ENCODE measurements around the gene SRP54. TPM values are rescaled to one million over a fixed set of nuclear protein-coding genes. Genes with fewer than 3 reads are reported as not detected.

Gene SRP54
- total and polyA plus RNA-seq, 2 of the 8 experiments (the other 6 are each of a cell fraction or from before 2014, with no cell fraction given): 19.7 to 60.0 TPM

DNA sequence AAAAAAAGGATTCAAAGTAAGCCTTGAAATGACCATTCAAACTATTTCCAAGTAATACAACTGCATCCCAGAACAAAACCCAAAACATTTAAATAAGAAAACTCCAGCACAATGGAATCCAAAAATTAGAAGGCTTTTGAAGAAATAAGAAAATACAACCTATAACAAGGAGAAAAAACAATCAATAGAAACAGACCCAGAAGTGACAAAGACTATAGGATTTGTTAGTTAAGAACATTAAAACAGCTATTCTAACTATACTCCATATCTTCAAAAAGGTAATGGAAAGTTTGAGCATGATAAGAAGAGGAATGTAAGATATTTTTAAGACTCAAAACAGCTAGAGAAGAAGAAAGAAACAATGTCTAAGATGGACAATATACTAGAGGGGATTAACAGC lies 39.3 kb upstream of the SRP54 start:
- no peak overlapping the region for H2AFZ ChIP-seq (ENCODE audit: low read length)
- no peaks in the 10 kb centered on the region for H3K79me2 ChIP-seq (ENCODE audit: control insufficient read depth in 1 of 2, insufficient read depth in 2 of 2, low read length in 2 of 2)
- FAIRE-seq (no peak), DNase-seq (ENCODE audit: low read depth in 1 of 2, low spot score in 2 of 2) (no peak)
- no peaks in the 10 kb centered on the region for H3K27me3 ChIP-seq (replicated peaks in 1 of 4; ENCODE audit: control insufficient read depth in 3 of 4, extremely low read depth in 1 of 4, insufficient read depth in 3 of 4, low read length in 3 of 4)
- H3K79me1 ChIP-seq (ENCODE audit: low read depth, low read length): no peaks in the 10 kb centered on the region
- H4K5ac ChIP-seq (ENCODE audit: insufficient read length, low read depth, low read length): no peak overlapping the region
- H3K56ac ChIP-seq (replicated peaks; ENCODE audit: insufficient read length, low read depth, low read length): no peak overlapping the region
- H3K18ac ChIP-seq (ENCODE audit: extremely low read depth, low read length): no peak overlapping the region
- no peaks in the 10 kb centered on the region for H3K9me3 ChIP-seq (ENCODE audit: insufficient read depth in 2 of 2, low read depth in 1 of 2, low read length in 1 of 2)
- H4K91ac ChIP-seq (replicated peaks; ENCODE audit: insufficient read length, low read length): no peak overlapping the region
- H4K8ac ChIP-seq (ENCODE audit: extremely low read depth, insufficient read depth, low read length): no peak overlapping the region
- no peak overlapping the region for H2AK5ac ChIP-seq (ENCODE audit: low read depth, low read length)
- H3K4me1 ChIP-seq (replicated peaks in 1 of 4; ENCODE audit: control insufficient read depth in 3 of 4, insufficient read depth in 4 of 4, low read length in 3 of 4): no peaks in the 10 kb centered on the region
- no peak overlapping the region for H2BK5ac ChIP-seq (ENCODE audit: low read depth, low read length)
- H3K4me3 ChIP-seq (ENCODE audit: extremely low read depth in 1 of 4, insufficient read depth in 2 of 4, low read depth in 3 of 4, low read length in 4 of 4): no peak overlapping the region
- no peak overlapping the region for H3K4me2 ChIP-seq (ENCODE audit: insufficient read depth in 1 of 2, low read depth in 2 of 2, low read length in 2 of 2)
- H3K9ac ChIP-seq (replicated peaks in 1 of 4; ENCODE audit: extremely low read depth in 1 of 4, low read depth in 3 of 4, low read length in 3 of 4): no peak overlapping the region
- H2BK12ac ChIP-seq (ENCODE audit: low read depth, low read length): no peak overlapping the region
- ChIA-PET CTCF (ENCODE audit: partially characterized antibody) (no interaction called here), POLR2A (ENCODE audit: partially characterized antibody) (interaction anchor here (0.6 kb wide), 1 partner anchor 36 kb away, joined by 3 read pairs; no protein-coding TSS in a partner anchor)
- H2BK120ac ChIP-seq (replicated peaks; ENCODE audit: low read depth, low read length): no peak overlapping the region
- H3K14ac ChIP-seq (ENCODE audit: insufficient read length): no peak overlapping the region
- no peak overlapping the region for H3K27ac ChIP-seq (ENCODE audit: low read depth, low read length)
- no peak overlapping the region for H3K23ac ChIP-seq (ENCODE audit: insufficient read length)
- no peaks in the 10 kb centered on the region for H3K36me3 ChIP-seq (ENCODE audit: control insufficient read depth in 2 of 4, insufficient read depth in 4 of 4, low read length in 3 of 4)
- no peaks in the 10 kb centered on the region for H3K23me2 ChIP-seq (ENCODE audit: low read depth, low read length)
- H2BK20ac ChIP-seq (ENCODE audit: low read length): no peak overlapping the region
- no peak overlapping the region for H3K4ac ChIP-seq (replicated peaks; ENCODE audit: insufficient read length, low read depth, low read length)
- no peak overlapping the region for H2BK15ac ChIP-seq (ENCODE audit: low read length)
- no peaks in the 10 kb centered on the region for H4K20me1 ChIP-seq (replicated peaks in 1 of 2; ENCODE audit: control insufficient read depth in 1 of 2, insufficient read depth in 2 of 2, low read length in 2 of 2)
- TF ChIP-seq, protein P1, sequence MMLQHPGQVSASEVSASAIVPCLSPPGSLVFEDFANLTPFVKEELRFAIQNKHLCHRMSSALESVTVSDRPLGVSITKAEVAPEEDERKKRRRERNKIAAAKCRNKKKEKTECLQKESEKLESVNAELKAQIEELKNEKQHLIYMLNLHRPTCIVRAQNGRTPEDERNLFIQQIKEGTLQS (IDR thresholded peaks at IDR 0.05; ENCODE audit: insufficient read depth, low read depth, low read length): no peak
- TF ChIP-seq BCL11A (IDR thresholded peaks at IDR 0.05; ENCODE audit: low read depth in 2 of 2, low read length in 2 of 2): no peak
- no peak for TF ChIP-seq RNF2 (IDR thresholded peaks at IDR 0.05; ENCODE audit: borderline replicate concordance, low read depth, low read length, missing control alignments, poor library complexity, severe bottlenecking)
- no peak for TF ChIP-seq CREB1 (IDR thresholded peaks at IDR 0.05)
- no peak for TF ChIP-seq MAFK (IDR thresholded peaks at IDR 0.05; ENCODE audit: low read depth, low read length)
- no peak for TF ChIP-seq BACH1 (IDR thresholded peaks at IDR 0.05; ENCODE audit: low read length)
- no peak for TF ChIP-seq EGR1 (IDR thresholded peaks at IDR 0.05; ENCODE audit: borderline replicate concordance, low read depth, low read length)
- TF ChIP-seq HDAC6 (IDR thresholded peaks at IDR 0.05; ENCODE audit: low read depth, low read length): no peak
- TF ChIP-seq YY1 (IDR thresholded peaks at IDR 0.05; ENCODE audit: low read depth, low read length): no peak
- TF ChIP-seq RAD21 (IDR thresholded peaks at IDR 0.05 in 1 of 2, conservative IDR thresholded peaks at IDR 0.05 in 1 of 2; ENCODE audit: low read depth in 2 of 2, low read length in 2 of 2): no peak
- TF ChIP-seq FOSL1 (IDR thresholded peaks at IDR 0.05; ENCODE audit: insufficient read depth, low read depth, low read length): no peak
- TF ChIP-seq JUN (IDR thresholded peaks at IDR 0.05; ENCODE audit: low read depth, low read length): no peak
- TF ChIP-seq, protein P2, sequence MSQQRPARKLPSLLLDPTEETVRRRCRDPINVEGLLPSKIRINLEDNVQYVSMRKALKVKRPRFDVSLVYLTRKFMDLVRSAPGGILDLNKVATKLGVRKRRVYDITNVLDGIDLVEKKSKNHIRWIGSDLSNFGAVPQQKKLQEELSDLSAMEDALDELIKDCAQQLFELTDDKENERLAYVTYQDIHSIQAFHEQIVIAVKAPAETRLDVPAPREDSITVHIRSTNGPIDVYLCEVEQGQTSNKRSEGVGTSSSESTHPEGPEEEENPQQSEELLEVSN (IDR thresholded peaks at IDR 0.05): no peak
- no peak for TF ChIP-seq ASH2L (IDR thresholded peaks at IDR 0.05; ENCODE audit: low read length)
- no peak for TF ChIP-seq TAF7 (optimal IDR thresholded peaks at IDR 0.05; ENCODE audit: borderline replicate concordance, low read depth, low read length)

All from H1 (cell line).